T1000 (cell line): ENCODE measurements around the gene BMAL2.

Source experiments
- DNase-seq: peaks from one replicate; lab custom pipeline; 2025; ENCODE audit warnings: mixed read lengths; lab: John Stamatoyannopoulos, UW

The BMAL2 gene

DNA sequence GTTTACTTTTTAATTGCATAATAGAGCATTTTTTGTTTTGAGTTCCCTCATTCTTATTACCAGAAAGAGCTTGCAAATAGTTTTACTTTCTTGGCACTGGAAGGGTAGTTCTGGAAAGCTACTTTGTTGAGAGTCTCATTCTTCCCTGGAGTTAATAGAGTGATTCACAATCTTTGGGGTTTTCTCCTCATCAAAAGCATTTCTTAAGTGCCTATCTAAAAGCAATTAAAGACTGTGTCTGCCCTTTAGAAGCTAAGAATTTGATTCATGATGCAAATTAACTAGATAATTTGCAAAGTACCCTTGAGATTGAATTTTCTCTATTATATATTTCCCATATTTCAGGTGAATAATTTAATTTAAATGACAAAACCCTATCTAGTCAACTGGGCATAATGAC, 8.1 kb upstream of the BMAL2 start:
- no peak for DNase-seq

DNA sequence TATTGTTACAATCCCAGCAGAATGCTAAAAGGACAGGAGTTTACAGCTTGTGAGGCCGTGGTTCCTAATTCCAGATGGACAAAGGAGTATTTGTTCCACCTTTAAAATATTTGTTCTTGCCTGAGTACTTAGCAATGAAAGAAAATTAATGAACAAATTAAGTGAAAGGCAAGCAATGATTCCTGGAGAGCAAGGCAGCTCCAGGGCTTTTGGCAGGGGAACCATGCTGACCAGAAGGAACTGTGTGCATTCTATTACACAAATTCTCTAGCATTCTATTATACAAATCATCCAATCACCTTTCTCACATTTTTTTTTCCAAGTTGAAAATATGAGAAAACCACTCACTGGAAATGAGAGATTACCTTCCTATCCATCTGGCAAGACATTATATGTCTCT, 1.8 kb upstream of the BMAL2 start:
- DNase-seq: no peak

DNA sequence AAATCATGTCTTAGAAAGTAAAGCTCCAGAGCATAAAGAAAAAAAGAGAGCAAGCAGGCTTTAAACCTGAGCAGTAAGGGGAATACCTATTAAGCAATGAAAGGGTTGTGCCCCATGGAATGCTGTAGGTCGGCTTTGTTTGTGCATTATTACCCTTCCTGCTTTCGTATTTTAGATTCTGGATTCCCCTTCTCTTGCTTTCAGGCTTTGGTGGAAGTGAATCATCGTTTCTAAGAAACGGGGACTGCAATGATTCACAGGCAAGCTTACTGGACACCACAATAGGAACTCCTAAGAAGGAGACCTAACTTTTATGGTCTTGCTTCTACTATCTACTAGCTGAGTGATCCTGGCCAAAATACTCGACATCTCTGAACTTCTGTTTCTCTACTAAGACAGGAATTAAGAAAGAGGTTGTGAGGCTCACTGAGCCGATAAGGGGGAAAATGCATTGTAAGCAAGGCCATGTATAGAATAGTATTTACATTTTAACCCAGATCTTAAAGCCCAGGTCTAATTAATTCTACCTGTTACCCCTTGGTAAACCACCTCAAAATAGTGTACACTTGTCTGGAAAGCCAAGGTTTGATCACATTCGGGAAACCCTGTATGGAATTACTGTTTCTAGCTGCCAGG, 1.2 kb upstream of the BMAL2 start:
- DNase-seq: peak; percentile 68

DNA sequence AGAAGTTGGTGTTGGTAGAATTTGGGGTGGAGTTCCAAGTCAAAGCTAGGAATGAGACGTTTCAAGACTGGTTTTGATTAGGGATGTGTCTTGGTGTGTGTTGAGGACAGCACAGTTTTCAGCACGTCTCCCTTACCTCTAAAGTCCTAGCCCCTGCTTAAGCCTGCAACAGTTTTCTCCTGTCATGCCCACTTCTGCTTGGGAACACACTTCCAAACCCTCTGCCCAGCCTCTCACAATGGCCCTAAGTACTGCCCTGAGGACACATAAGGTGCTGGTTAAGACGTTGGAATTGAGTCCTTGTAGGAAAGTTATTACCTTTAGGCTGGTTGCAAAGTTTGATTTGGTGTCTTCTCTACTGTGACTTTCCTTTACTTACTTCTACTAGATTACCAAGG, 710 bp upstream of the BMAL2 start:
- no peak for DNase-seq

DNA sequence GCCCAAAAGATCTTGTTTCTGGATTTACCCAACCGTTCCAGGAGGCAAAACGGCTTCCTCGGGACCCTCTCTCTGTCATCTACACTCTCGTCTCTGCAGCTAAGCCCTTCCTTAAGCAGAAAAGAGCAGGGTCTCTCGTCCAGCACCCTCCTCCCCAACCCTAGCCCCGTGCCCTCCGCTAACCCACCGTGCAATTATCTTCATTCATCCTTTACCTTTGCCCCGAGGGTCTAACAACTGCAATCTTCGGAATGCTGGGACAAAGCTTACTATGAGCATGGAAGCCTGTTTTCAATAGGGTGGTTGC, 276 bp upstream of the BMAL2 start:
- DNase-seq: no peak

DNA sequence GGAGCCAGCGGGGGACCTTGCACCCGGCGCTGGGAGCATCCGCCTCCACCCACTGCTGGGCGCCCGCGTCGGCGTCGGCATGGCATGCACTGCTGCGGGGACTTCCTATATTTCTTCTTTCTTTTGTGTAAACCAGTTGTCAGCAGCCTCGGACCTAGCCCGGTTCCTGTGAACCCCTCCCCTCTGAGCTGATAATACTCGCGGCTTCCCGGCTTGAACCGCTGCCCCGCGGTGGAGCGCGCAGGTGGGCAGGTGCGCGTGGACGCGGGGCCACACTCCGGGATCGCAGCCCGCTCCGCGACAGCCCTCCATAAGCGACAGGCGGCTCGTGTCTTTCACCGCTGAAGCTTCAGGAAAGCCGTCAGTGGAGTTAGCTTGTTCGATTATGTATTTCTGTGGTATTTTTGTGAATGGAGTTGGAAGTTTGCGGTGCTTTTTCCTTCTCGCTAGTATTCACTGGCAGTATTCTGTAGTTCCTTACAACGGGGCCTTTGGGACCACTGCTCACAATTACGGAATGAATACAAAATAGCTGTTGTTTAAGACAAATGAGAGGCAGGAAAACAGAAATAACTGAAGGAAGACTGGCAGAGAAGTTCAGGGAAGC, 870 bp downstream of the BMAL2 start:
- peak; percentile 37 for DNase-seq

DNA sequence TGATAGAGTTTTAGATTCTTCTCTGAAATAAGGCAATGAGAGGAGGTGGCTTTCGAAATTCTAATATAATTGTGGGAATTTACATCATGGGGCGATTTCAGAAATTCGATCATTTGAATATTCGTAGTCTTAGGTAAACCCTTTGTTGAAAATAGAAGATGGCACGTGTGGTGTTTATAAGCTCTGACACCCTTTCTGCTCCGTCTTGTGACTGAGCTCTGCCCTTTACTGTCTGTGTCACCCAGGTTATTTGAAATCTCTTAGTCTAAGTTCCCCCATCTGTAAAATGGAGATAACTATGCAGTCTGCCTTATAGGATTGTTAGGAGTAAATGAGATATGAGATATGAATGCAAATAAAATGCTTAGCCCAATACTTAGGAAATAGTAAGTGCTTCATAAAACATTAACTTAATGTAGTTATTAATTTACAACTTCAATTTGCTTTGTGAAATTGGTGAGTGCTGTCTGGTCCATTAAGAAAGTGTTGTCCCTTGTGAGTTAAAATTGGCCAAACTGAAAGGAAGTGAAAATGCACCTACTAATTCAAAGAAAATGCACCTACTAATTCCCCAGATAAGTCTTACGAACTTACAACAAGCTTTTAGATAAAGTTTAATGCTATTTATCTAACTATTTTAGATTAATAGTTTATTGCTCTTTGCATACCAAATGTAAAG, 1.5 kb downstream of the BMAL2 start:
- DNase-seq: no peak

DNA sequence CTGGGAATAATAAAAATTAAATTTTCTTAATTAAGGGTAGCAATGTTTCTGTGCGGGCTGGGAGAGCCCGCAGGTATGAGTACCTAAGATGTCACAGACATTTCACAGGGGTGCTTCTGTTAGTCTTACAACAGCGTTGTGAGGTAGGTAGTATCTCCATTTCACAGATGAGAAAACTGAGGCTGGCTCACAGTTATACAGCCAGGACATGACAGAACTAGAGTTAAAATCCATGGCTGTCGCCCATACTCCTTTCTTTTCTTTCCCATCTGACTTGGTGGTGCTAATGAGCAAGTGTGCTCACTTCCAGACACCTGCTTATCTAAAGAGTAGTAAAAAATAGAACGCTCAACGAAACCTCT, 2.1 kb downstream of the BMAL2 start:
- no peak for DNase-seq

DNA sequence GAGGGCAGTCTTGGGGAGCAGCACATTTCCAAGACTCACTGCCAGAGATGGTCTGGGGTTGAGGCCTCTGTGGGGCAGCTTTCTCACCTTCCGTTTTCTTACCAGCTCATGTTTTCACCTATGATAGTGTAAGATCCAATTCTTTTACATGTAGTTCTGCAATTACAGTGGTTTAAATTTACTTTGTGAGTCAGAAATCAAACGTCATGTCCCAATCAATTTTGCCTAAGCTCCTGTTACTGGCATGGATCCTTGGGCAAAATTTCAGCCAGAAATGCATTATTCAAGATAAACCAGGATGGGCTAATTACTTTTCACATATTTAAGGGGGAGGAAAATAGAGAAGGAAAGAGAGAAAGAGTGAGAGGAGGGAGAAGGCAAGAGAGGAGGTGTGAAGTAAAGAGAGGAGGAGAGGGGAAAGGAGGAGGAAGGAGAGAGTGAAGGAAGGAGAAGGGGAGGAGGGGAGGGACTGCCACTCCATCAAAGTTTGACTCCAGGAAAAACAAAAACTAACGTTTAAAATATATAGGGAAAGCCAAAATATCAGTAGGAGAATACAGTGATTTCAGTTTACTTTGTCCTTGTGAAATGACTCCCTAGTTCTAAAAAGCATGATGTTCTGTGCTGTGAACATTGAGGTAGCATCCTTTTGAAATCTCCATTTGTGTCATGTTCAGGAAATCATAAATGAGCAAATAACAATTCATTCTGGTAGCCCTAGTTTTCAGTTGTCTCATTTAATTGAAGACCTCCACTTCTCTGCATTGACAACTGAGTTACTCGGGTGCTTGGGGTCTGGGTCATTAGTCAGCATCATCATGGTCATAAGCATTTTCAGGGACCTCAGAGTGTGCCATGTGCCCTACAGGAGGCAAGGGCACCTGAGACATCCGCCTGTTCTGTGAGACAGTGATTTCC, 3.0 kb downstream of the BMAL2 start:
- no peak for DNase-seq

DNA sequence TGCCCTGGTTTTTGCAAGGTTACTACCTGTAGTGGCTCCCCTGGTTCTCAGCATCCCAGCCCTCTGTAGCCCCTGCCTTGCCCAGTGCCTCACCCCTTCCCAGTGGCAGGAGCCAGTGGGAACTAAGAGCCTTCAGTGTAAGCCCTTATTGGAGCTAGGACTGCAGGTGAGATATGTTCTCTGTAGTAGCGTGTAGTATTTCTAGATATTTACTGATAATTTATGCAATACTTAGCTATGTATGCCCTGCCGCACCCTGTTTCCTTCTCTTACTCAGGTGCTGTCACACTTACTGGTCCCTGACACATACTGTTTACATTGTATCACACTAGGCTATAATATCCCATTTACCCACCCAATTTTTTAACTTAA, 3.6 kb downstream of the BMAL2 start:
- DNase-seq: no peak

DNA sequence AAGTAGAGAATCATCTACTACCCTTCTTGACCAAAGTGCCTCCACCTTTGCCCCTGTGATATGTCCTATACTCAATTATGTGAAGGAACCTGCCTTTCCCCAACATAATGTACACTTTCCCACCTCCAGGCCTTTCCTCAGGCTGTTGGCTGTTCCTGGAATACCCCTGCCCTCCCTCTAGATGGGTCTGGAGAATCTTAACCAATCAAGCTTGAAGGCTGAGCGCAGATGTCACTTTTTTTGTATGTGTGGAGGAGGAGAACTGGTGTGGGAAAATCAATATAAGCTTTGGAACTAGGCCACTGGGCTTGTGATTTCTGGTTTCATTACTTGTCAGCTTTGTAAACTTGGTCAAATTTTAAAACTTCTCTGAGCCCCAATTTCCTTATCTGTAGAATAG, 4.7 kb downstream of the BMAL2 start:
- no peak for DNase-seq

DNA sequence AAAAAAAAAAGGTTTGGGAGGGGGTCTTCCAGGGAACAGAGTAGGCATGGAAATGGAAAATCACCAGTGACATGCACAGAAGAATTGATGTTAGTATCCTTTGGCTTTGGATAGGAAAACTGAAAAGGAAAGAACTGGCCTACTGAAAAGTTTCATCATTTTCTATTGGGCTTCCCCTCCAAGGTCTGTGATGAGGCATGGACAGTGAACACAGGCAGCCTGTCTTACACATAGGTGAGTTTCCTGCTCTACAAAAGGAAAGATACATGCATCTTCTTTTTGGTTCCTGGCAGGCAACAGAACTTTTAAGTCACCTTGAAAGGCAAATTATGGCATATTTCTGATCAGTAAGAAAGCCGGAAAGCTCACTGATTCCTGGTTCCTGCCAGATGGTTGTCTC, 5.8 kb downstream of the BMAL2 start:
- DNase-seq: no peak

DNA sequence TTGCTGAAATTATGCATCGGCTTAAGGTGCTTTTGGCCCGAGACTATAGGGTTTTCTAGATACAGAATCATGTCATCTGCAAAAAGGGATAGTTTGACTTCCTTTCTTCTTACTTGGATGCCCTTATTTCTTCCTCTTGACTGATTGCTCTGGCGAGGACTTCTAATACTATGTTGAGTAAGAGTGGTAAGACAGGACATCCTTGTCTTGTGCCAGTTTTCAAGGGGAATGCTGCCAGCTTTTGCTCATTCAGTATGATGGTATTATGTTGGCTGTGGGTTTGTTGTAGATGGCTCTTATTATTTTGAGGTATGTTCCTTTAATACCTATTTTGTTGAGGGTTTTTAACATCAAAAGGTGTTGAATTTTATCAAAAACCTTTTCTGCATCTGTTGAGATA, 8.3 kb downstream of the BMAL2 start:
- no peak for DNase-seq

DNA sequence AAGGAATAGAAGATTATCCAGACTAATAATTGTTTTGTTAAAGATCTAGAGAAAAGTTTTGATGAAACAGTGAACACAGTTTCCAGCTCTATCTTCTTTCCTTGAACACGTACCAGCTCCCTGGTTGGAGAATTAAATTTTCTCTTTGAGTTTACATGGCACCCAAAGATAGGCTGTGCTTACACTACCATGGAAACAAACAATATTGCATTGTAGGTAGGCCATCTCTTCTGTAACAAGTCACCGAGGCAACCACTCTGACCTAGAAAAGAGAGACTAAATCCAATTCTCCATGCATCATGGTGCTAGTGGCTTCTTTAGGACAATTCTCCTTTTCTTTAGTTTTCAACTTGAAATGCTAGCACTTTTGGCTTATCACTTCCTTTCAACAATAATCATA, 9.9 kb downstream of the BMAL2 start:
- DNase-seq: no peak

DNA sequence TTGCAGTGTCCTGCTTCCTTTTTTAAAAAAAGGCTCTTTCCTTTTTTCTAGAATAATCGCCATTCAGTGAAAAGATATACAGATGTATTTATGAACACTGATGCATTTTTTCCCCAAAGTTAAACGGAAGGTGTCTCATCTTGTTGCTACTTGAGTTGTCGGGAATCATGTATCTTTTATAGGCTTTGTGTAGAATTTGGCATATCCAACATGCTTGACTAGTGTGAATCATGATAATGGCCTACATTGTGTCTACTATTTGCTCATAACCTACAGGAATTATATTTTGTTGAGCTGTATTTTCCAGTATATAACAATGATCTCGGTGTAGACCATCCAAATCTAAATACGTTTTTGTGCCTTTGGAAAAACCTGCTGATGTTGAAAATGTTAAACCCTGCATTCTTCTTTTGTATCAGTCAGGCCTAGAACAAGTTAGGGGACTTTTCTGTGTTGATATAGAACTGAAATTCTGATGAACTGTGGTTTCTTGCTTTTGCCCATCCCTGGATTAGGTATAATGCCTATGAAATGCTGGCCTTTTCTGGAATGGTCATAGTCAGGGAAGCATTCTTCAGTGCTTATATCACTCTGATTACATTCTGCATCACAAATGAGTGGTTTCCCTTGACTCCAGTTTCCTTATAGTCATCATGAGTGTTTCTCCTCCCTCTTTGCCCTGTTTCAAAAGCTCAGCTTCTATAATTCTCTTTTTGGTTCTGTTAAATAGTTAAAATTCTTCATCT, 10.8 kb downstream of the BMAL2 start:
- peak; percentile 28 for DNase-seq

DNA sequence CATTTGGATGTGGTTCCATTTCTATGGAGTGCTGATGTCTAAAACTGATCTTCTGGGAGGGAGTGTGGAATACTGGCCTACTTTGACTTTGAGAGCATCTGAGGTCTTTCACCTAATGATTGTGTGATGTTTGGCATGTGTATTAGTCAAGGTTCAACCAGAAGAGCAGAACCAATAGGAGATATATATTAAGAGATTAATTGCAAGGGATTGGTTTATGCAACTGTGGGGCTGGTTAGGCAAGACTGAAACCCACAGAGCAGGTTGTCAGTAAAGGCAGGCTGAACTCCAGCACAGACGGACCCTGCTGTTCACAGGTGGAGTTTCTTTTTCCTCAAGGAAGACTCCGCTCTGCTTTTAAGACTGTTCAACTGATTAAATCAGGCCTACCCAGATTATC, 11.6 kb downstream of the BMAL2 start:
- no peak for DNase-seq

DNA sequence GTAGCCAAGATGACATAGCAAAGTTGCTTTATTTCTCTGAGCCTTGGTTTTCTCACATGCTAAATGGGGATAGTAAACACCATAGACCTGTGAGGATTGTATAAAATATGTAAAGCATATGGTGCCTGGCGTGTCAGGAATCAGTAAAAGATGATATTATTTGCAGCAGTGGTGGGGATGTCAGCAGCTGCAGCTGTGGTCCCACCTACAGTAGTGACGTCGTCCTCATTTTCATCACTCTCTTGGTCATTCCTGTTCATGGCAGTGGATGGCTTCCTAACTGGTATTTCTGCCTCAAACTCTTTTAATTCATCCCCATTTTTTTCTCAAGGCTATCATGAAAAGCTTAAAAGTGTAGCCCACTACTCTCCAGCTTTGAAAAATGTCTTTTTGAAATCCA, 12.1 kb downstream of the BMAL2 start:
- DNase-seq: no peak

DNA sequence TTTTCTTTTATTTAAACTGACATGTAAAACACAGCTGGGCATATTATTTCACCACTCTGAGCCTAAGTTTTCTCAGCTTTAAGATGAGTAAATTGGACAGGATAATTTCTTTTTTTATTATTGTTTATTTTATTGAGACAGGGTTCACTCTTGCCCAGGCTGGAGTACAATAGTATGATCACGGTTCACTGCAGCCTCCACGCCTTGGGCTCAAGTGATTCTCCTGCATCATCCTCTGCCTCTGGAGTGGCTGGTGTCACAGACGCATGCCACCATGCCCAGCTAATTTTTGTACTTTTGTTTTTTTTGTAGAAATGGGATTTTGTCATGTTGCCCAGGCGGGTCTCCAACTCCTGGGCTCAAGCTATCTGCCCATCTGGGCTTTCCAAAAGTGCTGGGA, 12.7 kb downstream of the BMAL2 start:
- DNase-seq: no peak

DNA sequence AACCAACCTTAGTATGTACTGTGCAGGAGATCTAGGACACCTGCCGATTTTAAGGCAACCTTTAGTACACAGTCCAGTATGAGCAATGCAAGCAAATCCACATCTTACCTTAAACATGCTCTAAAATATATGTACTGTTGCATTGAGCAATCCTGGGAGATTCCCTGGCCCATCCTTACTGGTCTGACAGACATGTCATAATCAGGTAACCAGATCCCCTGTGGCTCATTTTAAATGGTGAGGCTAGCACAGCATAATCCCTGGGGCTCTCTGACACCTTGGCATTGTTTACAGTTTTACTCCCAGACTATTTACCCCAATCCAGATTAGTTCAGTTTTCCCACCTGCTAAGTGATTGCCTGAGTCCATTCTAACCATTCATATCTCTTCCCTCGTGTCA, 15.1 kb downstream of the BMAL2 start:
- no peak for DNase-seq

DNA sequence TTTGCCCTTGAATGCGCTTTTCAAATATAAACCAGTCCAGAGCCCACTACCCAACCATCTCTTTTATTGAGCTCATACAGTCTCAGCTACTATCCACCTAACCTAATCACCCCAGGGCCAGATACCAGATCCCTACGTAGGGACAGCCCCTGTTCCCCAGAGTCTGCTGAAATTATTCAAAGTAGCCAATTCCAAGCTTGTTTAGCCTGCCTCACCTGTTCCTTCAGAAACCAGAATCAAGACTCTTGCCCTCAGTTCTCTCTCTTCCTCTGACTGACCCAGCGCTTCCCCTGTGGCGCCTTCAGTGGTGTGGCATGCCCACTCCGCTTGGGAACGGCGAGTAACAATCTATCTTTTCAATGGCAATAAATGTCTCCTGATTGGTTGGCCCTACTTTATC, 18.8 kb downstream of the BMAL2 start:
- DNase-seq: no peak

DNA sequence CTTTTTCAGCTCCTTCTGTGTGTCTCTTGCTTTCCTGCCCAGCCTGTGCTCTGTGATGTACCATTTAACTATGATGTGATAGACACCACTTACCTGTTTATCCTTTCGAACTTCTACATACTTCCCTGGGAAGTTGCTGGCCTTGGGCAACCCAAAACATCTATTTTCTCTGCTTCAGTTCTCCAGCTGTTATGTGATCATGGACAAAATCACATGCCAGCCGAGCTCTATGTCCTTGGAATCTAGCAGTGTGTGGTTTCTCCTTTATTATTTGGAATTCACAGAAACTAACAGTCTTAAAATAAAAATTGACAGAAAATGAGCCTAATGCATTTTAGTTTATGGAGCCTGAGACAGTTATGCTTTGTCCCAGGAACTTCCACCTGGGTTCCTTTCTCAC, 22.9 kb downstream of the BMAL2 start:
- no peak for DNase-seq

DNA sequence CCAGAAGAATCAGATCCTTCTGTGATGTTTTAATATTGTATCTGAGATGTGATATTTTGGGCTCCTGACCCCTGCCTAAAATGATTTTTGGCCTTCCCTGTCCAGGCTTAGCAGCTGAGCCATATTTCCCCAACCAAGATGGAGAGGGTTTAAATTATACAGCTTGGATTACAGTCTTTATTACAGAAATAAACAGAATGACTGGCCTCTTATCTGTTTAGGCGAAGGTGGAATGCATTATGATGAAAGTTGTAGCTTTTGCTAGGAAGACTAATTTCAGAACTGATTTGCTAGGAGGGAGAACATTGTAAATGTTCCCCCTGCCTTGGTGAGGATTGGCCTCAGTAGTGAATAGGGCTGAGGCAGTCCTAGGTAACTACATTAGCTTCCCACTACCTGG, 23.3 kb downstream of the BMAL2 start:
- DNase-seq: no peak
